Liver (tissue), 9 donors: Measurements from ENCODE around the gene FKBP15. TPM values are rescaled to one million over a fixed set of nuclear protein-coding genes. Genes with fewer than 3 reads are reported as not detected.
A peak's percentile ranks its signal among the peaks of the same experiment; 100 is the strongest.

ENCODE experiments used
- DNase-seq: peaks from one replicate; pipeline ENCODE4 v3.0.0-alpha.2; 2017; ENCODE audit warnings: low spot score
- H3K27ac ChIP-seq, 2 donors: one replicate each; pipeline ENCODE4 v1.7.0; 2013; ENCODE audit warnings: inconsistent platforms in 2 of 2, low read length in 2 of 2, control low read depth in 1 of 2, low read depth in 1 of 2, mild to moderate bottlenecking in 1 of 2
- H3K27me3 ChIP-seq, 4 donors: one replicate each; pipeline versions ENCODE4 v1.6.1 to v1.7.0; 2013; ENCODE audit warnings: low read length in 3 of 4, inconsistent platforms in 1 of 4, mild to moderate bottlenecking in 1 of 4, moderate library complexity in 1 of 4; ENCODE audit not compliant: control insufficient read depth in 4 of 4, insufficient read depth in 4 of 4
- H3K36me3 ChIP-seq, 4 donors: one replicate each; pipeline versions ENCODE4 v1.6.1 to v1.7.0; 2013; ENCODE audit warnings: low read length in 3 of 4, mild to moderate bottlenecking in 3 of 4, low read depth in 1 of 4, moderate library complexity in 1 of 4; ENCODE audit not compliant: control insufficient read depth in 4 of 4, insufficient read depth in 3 of 4
- H3K4me1 ChIP-seq, 4 donors: one replicate each; pipeline versions ENCODE4 v1.6.1 to v1.7.0; 2013; ENCODE audit warnings: low read length in 3 of 4, mild to moderate bottlenecking in 3 of 4, moderate library complexity in 1 of 4; ENCODE audit not compliant: control insufficient read depth in 4 of 4, insufficient read depth in 4 of 4
- H3K4me3 ChIP-seq, 3 donors: one replicate each; pipeline versions ENCODE4 v1.6.1 to v1.7.0; 2013; ENCODE audit warnings: low read length in 3 of 3, control low read depth in 1 of 3, low read depth in 1 of 3, mild to moderate bottlenecking in 1 of 3
- H3K9ac ChIP-seq, 2 donors: one replicate each; pipeline ENCODE4 v1.7.0; 2013; ENCODE audit warnings: low read length in 2 of 2, mild to moderate bottlenecking in 2 of 2, moderate library complexity in 2 of 2, control low read depth in 1 of 2, low read depth in 1 of 2
- H3K9me3 ChIP-seq, 4 donors: one replicate each; pipeline versions ENCODE4 v1.6.1 to v1.7.0; 2013; ENCODE audit warnings: low read length in 3 of 4; ENCODE audit not compliant: control insufficient read depth in 4 of 4
- CTCF ChIP-seq: fragments of 150-350 bp; IDR thresholded peaks from 2 replicates; pipeline ENCODE4 v1.5.1; 2017; ENCODE audit warnings: improper control_type of control experiment, low read depth, low read length; ENCODE audit not compliant: missing input control
- EGR1 ChIP-seq, 2 donors: IDR thresholded peaks; 2 replicates each; pipeline ENCODE4 v1.6.1; 2016 to 2018; ENCODE audit warnings: antibody characterized with exemption in 2 of 2, low read depth in 2 of 2
- FOXA1 ChIP-seq: IDR thresholded peaks from 2 replicates; pipeline ENCODE4 v1.6.1; 2016; ENCODE audit warnings: antibody characterized with exemption
- FOXA2 ChIP-seq: IDR thresholded peaks from 2 replicates; pipeline ENCODE4 v1.6.1; 2016; ENCODE audit warnings: antibody characterized with exemption
- GABPA ChIP-seq, 2 donors: IDR thresholded peaks in 1 of 2; conservative IDR thresholded peaks in 1 of 2; 2 replicates each; pipeline ENCODE4 v1.6.1; 2016; ENCODE audit warnings: antibody characterized with exemption in 2 of 2, mild to moderate bottlenecking in 1 of 2, moderate library complexity in 1 of 2
- HNF4A ChIP-seq, 2 donors: conservative IDR thresholded peaks; 2 replicates each; pipeline ENCODE4 v1.6.1; 2016; ENCODE audit warnings: antibody characterized with exemption in 2 of 2, mild to moderate bottlenecking in 2 of 2
- HNF4G ChIP-seq: IDR thresholded peaks from 2 replicates; pipeline ENCODE4 v1.6.1; 2016; ENCODE audit warnings: antibody characterized with exemption
- JUND ChIP-seq, 2 donors: IDR thresholded peaks; 2 replicates each; pipeline ENCODE4 v1.6.1; 2016; ENCODE audit warnings: antibody characterized with exemption in 2 of 2
- MAX ChIP-seq: IDR thresholded peaks from 2 replicates; pipeline ENCODE4 v1.6.1; 2016; ENCODE audit warnings: antibody characterized with exemption
- NR2F2 ChIP-seq: IDR thresholded peaks from 2 replicates; pipeline ENCODE4 v1.6.1; 2016; ENCODE audit warnings: antibody characterized with exemption
- RAD21 ChIP-seq, 2 donors: IDR thresholded peaks; 2 replicates each; pipeline ENCODE4 v1.6.1; 2016; ENCODE audit warnings: antibody characterized with exemption in 2 of 2, mild to moderate bottlenecking in 2 of 2
- REST ChIP-seq: IDR thresholded peaks from 2 replicates; pipeline ENCODE4 v1.6.1; 2016; ENCODE audit warnings: antibody characterized with exemption, mild to moderate bottlenecking
- YY1 ChIP-seq: IDR thresholded peaks from 2 replicates; pipeline ENCODE4 v1.6.1; 2016; ENCODE audit warnings: antibody characterized with exemption, mild to moderate bottlenecking
- ZBTB33 ChIP-seq: IDR thresholded peaks from 2 replicates; pipeline ENCODE4 v1.6.1; 2016; ENCODE audit warnings: antibody characterized with exemption
- WGBS: extraction: QIAGEN DNeasy Blood & Tissue Kit; methylation state at CpG from one replicate; pipeline ENCODE4 v1.1.7; 2013; 5-methylcytosine and 5-hydroxymethylcytosine counted together
- polyA plus RNA-seq, 2 donors: library from polyadenylated mRNA; stranded (reverse) in 1 of 2; unstranded in 1 of 2; fragments of 200-250 nt in 1 of 2; fragments of >200 nt in 1 of 2; fragmentation: Nextera tagmentation in 1 of 2; extraction: Ambion mirVana in 1 of 2; gene quantifications; one replicate each; pipeline versions ENCODE4 v1.2.1 to v1.2.3, GENCODE V29; 2013 to 2015
- total RNA-seq, 2 donors: library from RNA; depleted of rRNA; stranded (reverse); fragments of >200 nt; gene quantifications; one replicate each; pipeline ENCODE4 v1.2.3, GENCODE V29; 2014
- donor health status: healthy.
- donor health status: healthy.
- donor health status: healthy.
- donor health status: healthy.
- donor health status: healthy.

The FKBP15 gene
- total and polyA plus RNA-seq, 4 donors: 6.2 to 18.2 (median 12.9) TPM

GRCh38 chr9:113205432-113205831 is 15.6 kb downstream of the FKBP15 start:
- no peaks in the 10 kb centered on the region for H3K27me3 ChIP-seq
- no peak for DNase-seq
- no peak overlapping the region for H3K27ac ChIP-seq

GRCh38 chr9:113199683-113200329 is 21.3 kb downstream of the FKBP15 start:
- no peaks in the 10 kb centered on the region for H3K27me3 ChIP-seq
- 60% methylated on average over 4 of the region's 4 CpGs for WGBS
- H3K9me3 ChIP-seq: no peaks in the 10 kb centered on the region
- H3K36me3 ChIP-seq: peaks cover 3 to 35% (median 24%) of the 10 kb centered on the region in 4 donors
- no peak for DNase-seq
- peak overlapping the region in 1 of 3 donors; percentile 14 for H3K4me3 ChIP-seq
- H3K9ac ChIP-seq: no peak overlapping the region
- peak overlapping the region in 1 of 2 donors; percentile 18 for H3K27ac ChIP-seq
- H3K4me1 ChIP-seq: peaks cover 4 to 15% (median 12%) of the 10 kb centered on the region in 4 donors
- TF ChIP-seq ZBTB33 (no peak), EGR1 (IDR thresholded peaks at IDR 0.05; ENCODE audit: low read depth in 2 of 2) (no peak), REST (no peak), MAX (no peak), RAD21 (IDR thresholded peaks at IDR 0.05) (peak; percentile 15 to 59), NR2F2 (no peak), YY1 (no peak), CTCF (no peak), HNF4A (conservative IDR thresholded peaks at IDR 0.05) (peak; percentile 75 to 79), GABPA (IDR thresholded peaks at IDR 0.05 in 1 of 2, conservative IDR thresholded peaks at IDR 0.05 in 1 of 2) (no peak), FOXA1 (no peak), JUND (IDR thresholded peaks at IDR 0.05) (peak in 1 of 2 donors; percentile 23), FOXA2 (peak; percentile 21)

More at GRCh38 chr9:113205432-113205831, 15.6 kb downstream of the FKBP15 start:
- 89% methylated on average over 2 of the region's 2 CpGs for WGBS
- H3K9me3 ChIP-seq: no peaks in the 10 kb centered on the region
- H3K36me3 ChIP-seq: peaks cover 2 to 40% (median 21%) of the 10 kb centered on the region in 4 donors
- no peak overlapping the region for H3K4me3 ChIP-seq
- H3K9ac ChIP-seq: no peak overlapping the region
- TF ChIP-seq MAX: no peak
- TF ChIP-seq EGR1 (IDR thresholded peaks at IDR 0.05; ENCODE audit: low read depth in 2 of 2): no peak
- TF ChIP-seq HNF4G: no peak
- no peak for TF ChIP-seq REST
- H3K4me1 ChIP-seq: peaks cover 0 to 2% (median under 1%) of the 10 kb centered on the region in 4 donors
